ENCODE data around the gene PURA. TPM values are rescaled to one million over a fixed set of nuclear protein-coding genes. Genes with fewer than 3 reads are reported as not detected.

Gene PURA
- total and polyA plus RNA-seq, 2 of the 13 experiments (the other 11 are each of a cell fraction or from before 2014, with no cell fraction given) = 2.0 to 5.0 TPM

DNA sequence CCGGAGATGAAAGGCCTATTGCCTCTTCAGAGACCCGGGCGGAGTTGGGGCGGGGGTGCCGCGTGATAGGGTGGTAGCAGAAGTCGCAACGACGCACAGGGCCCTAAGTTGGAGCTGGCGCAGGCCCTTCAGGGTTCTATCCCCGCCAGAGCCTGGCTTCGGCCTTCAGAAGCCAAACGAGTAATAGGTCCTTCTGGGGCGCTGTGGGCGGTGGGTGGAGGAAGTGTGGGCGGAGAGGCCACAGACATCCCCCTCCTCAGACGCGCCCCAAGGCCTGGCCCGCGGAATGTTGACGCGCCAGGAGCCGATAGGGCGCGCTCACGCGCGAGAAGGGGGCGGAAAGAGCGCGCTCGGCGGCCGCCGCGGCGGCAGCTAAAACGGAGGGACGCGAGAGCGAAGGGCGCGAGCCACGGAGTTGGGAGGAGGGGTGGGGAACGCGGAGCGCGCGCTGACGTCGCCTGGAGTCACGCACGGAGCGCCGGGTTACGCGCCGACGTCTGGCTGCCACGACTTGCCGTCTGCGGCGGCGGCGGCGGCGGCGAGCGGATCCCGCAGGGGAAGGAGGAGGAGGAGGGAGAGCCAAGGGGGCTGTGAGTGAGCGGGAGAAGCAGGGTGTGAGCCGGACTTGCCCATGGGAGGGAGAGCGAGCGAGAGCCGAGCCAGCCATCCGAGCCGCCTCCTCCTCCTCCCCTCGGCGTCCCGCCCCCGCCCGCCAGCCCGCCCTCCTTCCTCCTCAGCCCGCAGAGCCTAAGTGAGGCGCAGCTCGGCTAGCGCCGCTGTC lies 6.4 kb upstream of the PURA start (continued):
- TF ChIP-seq, protein P1, sequence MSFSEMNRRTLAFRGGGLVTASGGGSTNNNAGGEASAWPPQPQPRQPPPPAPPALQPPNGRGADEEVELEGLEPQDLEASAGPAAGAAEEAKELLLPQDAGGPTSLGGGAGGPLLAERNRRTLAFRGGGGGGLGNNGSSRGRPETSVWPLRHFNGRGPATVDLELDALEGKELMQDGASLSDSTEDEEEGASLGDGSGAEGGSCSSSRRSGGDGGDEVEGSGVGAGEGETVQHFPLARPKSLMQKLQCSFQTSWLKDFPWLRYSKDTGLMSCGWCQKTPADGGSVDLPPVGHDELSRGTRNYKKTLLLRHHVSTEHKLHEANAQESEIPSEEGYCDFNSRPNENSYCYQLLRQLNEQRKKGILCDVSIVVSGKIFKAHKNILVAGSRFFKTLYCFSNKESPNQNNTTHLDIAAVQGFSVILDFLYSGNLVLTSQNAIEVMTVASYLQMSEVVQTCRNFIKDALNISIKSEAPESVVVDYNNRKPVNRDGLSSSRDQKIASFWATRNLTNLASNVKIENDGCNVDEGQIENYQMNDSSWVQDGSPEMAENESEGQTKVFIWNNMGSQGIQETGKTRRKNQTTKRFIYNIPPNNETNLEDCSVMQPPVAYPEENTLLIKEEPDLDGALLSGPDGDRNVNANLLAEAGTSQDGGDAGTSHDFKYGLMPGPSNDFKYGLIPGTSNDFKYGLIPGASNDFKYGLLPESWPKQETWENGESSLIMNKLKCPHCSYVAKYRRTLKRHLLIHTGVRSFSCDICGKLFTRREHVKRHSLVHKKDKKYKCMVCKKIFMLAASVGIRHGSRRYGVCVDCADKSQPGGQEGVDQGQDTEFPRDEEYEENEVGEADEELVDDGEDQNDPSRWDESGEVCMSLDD (CRISPR knock-in tag; IDR thresholded peaks at IDR 0.05; ENCODE audit: borderline replicate concordance) = peak; percentile 78
- peak; percentile 95 for TF ChIP-seq SALL2 (CRISPR knock-in tag; IDR thresholded peaks at IDR 0.05)
- TF ChIP-seq MAZ (IDR thresholded peaks at IDR 0.05; ENCODE audit: borderline replicate concordance, low read depth, low read length) = peak; percentile 43; the same call in 1 of the 2 replicates
- TF ChIP-seq MAZ (CRISPR knock-in tag; IDR thresholded peaks at IDR 0.05; ENCODE audit: low read depth) = peak; percentile 97
- peak; percentile 68; the same call in 1 of the 2 replicates for TF ChIP-seq NFAT5 (CRISPR knock-in tag; IDR thresholded peaks at IDR 0.05)
- no peak for TF ChIP-seq ATM (IDR thresholded peaks at IDR 0.05; ENCODE audit: borderline replicate concordance)
- no peak for TF ChIP-seq TERF1 (CRISPR knock-in tag; IDR thresholded peaks at IDR 0.05)
- TF ChIP-seq ZNF121 (CRISPR knock-in tag; IDR thresholded peaks at IDR 0.05) = peak; percentile 26; the same call in 1 of the 2 replicates
- TF ChIP-seq ZBTB26 (CRISPR knock-in tag; IDR thresholded peaks at IDR 0.05; ENCODE audit: borderline replicate concordance) = no peak; the same call in 1 of the 2 replicates
- no peak for TF ChIP-seq MLXIP (CRISPR knock-in tag; IDR thresholded peaks at IDR 0.05; ENCODE audit: borderline replicate concordance)
- TF ChIP-seq, protein P2, sequence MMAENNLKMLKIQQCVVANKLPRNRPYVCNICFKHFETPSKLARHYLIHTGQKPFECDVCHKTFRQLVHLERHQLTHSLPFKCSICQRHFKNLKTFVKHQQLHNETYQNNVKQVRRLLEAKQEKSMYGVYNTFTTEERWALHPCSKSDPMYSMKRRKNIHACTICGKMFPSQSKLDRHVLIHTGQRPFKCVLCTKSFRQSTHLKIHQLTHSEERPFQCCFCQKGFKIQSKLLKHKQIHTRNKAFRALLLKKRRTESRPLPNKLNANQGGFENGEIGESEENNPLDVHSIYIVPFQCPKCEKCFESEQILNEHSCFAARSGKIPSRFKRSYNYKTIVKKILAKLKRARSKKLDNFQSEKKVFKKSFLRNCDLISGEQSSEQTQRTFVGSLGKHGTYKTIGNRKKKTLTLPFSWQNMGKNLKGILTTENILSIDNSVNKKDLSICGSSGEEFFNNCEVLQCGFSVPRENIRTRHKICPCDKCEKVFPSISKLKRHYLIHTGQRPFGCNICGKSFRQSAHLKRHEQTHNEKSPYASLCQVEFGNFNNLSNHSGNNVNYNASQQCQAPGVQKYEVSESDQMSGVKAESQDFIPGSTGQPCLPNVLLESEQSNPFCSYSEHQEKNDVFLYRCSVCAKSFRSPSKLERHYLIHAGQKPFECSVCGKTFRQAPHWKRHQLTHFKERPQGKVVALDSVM (CRISPR knock-in tag; IDR thresholded peaks at IDR 0.05) = no peak; the same call in 1 of the 2 replicates
